ENCODE data around the gene MED9.

- TF ChIP-seq CTCF (IDR thresholded peaks at IDR 0.05; ENCODE audit: low read length) = no peak
- TF ChIP-seq EZH2 (optimal IDR thresholded peaks at IDR 0.05; ENCODE audit: low read depth, low read length) = no peak
These were observed 21.6 kb upstream of the MED9 start for GRCh38 chr17:17455173-17455572.
